NCI-H1694 (cell line): ENCODE data around the gene USP34.
A peak's percentile ranks its signal among the peaks of the same experiment; 100 is the strongest.
"Not testable (repeated sequence)": the region's sequence is repeated elsewhere in the genome, so short reads cannot be mapped to it uniquely, and the experiment has no call there.

Experiments
- DNase-seq: peaks from one replicate; lab custom pipeline; 2025; lab: John Stamatoyannopoulos, UW

The USP34 gene

DNA sequence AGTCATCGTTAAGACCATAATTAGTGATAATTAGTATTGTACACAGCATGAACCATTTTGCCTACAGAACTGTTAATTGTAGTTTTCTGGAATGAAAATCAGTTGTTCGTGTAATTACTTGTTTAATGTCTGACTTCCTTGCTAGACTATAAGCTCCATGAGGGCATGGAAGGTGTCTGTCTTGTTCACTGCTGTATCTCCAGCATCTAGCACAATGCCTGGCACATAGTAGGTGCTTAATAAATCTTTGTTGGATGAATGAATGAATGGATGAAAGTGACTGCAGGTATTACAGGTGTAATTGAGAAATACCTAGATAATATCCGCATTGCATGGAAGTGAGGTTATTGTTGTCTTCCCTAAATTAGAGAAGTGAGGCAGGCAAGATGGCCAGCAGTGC lies 287.1 kb downstream of the USP34 start:
- no peak for DNase-seq

- DNase-seq = no peak
Observed at GRCh38 chr2:61182059-61182383, 288.9 kb downstream of the USP34 start.

GRCh38 chr2:61181382-61182058 lies 289.4 kb downstream of the USP34 start:
- no peak for DNase-seq

- DNase-seq = no peak
Observed at GRCh38 chr2:61180686-61181085, 290.2 kb downstream of the USP34 start.

- DNase-seq = no peak
Observed at GRCh38 chr2:61179701-61180639, 290.9 kb downstream of the USP34 start.

DNA sequence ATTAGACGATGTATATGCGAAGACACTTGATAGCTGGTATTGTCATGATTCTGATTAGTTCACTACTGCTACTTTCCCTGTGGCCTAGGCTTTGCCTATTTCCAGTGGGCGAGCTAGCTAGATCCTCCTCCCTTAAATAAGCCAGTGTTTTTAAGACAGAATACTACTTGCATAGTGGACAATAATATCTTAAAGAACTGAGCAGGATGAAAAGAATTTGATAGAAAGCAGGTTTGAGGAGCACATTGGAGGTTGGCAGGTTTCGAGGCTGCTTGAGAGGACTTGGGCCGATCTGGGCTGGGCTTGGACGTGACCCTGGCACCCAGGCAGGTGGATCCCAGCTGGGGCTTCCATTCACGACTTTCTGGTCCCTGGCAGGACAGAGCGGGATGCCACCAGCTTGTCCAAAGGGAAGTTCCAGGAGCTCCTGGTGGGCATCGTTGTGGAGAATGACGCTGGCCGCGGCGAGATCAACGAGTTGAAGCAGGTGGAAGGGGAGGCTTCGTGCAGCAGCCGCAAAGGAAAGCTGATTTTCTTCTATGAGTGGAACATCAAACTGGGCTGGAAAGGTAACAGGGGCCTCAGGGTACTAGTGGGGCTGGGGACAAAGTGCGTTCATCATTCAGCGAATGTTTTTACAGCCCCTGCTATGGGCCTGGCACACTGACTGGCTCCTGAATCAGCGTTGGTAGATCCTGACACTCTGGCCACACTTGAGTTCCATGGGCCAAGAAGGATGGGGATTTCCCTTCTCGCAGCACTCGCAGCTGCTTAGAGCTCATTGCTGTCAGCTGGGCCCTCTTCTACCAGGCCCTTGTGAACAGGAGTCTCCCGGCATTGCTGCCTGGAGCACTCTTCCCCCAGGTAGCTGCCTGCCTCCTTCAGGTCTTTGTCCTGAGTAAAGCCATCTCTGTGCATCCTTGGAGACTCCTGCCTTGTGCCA lies 292.0 kb downstream of the USP34 start:
- DNase-seq = no peak

- DNase-seq = no peak
Observed at GRCh38 chr2:61177727-61178549, 292.9 kb downstream of the USP34 start.

GRCh38 chr2:61176755-61177726 lies 293.8 kb downstream of the USP34 start:
- DNase-seq = peak; percentile 83

- no peak for DNase-seq
Observed at GRCh38 chr2:61175036-61175435, 295.9 kb downstream of the USP34 start.

GRCh38 chr2:61173116-61173515 lies 297.8 kb downstream of the USP34 start:
- DNase-seq = no peak

GRCh38 chr2:61172671-61173070 lies 298.2 kb downstream of the USP34 start:
- DNase-seq = no peak

DNA sequence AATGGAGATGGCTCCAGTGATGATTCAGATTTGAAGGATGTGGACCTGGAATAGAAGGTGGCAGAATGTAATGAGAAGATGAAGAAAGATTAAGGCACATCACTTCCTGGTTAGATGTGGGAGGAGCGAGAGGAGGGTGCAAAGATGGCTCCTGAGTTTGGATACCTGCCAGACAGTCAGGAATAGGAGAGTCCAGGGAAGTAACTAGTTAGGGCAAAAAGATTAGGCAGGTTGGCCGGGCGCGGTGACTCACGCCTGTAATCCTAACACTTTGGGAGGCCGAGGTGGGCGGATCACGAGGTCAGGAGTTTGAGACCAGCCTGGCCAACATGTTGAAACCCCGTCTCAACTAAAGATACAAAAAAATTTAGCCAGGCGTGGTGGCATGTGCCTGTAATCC lies 303.3 kb downstream of the USP34 start:
- no peak for DNase-seq

- no peak for DNase-seq
Observed at GRCh38 chr2:61165946-61166345, 304.9 kb downstream of the USP34 start.

DNA sequence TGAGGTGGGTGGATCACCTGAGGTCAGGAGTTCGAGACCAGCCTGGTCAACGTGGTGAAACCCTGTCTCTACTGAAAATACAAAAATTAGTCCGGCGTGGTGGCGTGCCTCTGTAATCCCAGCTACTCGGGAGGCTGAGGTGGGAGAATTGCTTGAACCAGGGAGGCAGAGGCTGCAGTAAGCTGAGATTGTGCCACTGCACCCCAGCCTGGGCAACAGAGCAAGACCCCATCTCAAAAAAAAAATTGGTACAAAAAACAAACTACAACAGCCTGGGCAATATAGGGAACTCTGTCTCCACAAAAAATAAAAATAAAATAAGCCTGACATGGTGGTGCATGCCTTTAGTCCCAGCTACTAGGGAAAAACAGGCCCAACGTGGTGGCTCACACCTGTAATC lies 305.8 kb downstream of the USP34 start:
- not testable (repeated sequence) for DNase-seq

GRCh38 chr2:61162721-61163120 lies 308.2 kb downstream of the USP34 start:
- no peak for DNase-seq

GRCh38 chr2:61161888-61162287 lies 309.0 kb downstream of the USP34 start, which contains the start of gene C2orf74:
Gene C2orf74, plus strand, starts transcription at chr2:61162188. Its CDS starts 327 bp downstream, at chr2:61162515.
- no peak for DNase-seq

- DNase-seq = no peak
Observed at GRCh38 chr2:61158356-61158955, 312.4 kb downstream of the USP34 start.

DNA sequence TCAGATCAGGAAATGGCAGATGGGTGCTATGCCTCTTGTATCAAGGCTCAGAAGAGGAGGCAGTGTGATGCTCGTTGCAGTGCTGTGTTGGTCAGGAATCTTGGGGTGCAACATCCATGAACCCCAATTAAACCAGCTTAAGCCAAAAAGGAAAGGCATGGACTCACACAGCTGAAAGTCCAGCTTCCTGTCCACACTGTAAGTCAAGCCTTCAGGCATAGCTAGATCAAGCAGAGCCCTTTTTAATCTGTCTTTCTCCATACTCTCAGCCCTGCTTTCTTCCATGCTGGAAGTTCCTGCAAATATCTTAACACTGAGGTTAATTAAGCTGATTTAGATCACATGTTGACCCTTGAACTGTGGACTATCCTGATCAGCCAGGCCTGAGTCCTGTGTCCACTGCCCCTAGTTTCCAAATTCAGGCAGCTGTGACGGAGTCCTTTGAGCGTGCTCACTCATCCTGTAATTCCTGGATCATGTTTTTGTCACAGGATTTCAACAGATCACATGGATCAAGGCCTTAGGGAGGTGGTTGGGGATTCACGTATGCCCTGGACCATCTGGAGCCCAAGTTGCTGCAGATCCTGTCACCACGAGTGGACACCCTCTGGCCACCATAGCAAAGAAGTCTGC lies 313.4 kb downstream of the USP34 start:
- DNase-seq = no peak

- DNase-seq = no peak
Observed at GRCh38 chr2:61151436-61151835, 319.5 kb downstream of the USP34 start.
